HG02981 (cell line): ENCODE measurements around the gene KIRREL1.

Experiments
- ATAC-seq: cut with Tn5 transposase; IDR thresholded peaks from one replicate; pipeline ENCODE4 v1.9.1; 2021; ENCODE audit warnings: mild to moderate bottlenecking, moderate library complexity; ENCODE audit not compliant: unreplicated experiment

KIRREL1 gene

DNA sequence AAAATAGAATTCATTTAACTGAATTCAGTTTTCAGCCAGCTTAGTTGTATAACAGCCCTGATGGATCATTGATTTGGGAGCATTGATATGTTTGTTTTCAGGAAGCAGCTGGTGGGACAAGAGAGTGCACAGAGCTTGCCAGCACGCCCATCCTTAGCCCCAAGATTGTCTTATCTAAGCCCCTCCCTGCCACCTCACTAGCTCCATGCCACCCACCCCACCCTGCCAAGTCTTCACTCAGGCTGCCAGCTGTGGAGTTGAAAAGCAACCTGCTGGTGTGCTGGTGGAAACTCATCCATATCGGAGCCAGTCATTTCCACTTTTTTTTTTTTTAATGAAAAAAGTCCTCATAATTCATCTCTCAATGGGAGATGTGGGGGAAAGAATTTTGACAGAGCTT lies 11.8 kb downstream of the KIRREL1 start:
- no peak for ATAC-seq

DNA sequence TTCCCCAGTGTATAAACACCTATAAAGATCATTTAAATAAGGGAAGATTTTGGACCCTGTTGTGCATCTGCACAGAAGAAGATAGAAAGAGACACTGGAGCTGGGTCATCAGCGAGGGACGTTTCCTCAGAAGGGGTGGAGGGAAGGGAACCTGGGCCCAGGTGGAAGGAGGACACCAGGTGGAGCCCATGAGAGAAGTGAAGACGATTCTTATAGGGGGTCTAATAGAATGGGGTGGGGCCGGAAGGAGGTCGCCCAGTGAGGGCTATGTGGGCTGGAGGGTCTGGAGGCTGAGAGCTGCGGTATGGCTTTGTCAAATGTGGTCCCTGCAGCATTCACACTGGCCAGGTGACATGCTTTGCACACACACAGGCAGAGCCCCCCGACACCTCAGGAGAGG lies 13.7 kb downstream of the KIRREL1 start:
- no peak for ATAC-seq

DNA sequence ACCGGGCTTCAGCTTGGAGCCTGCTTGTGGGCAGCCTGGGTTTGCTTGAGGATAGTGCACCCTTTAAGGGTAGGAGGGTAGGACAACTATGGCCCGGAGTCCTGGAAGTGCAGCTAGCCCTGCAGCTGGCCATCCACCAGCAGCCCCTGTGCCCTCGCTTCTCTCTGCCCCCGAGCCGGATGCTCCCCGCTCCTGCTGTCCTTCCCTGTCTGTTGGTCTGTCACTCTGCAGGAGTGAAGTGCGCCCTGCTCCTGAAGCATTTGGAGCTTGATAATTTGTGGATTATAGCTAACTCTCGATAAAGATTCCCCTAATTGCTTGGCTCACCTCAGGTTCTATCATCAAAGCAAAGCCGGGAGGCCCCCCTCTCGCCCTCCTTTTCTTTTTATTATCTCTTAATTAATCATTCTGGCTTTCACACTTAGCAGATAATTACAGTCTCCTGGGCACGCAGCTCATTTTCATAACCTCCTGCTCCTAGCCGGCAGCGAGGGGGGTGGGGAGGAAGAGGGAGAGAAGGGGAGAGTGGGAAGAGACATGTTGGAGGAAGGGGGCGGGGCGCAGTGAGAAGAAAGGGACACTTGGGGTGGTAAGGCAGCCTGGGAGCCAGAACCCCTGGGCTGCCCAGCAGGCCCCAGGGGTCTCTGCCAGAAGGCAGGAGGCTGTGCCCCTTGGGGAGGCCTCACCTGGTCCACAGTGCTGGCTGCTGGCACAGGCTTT lies 14.4 kb downstream of the KIRREL1 start:
- ATAC-seq = no peak

DNA sequence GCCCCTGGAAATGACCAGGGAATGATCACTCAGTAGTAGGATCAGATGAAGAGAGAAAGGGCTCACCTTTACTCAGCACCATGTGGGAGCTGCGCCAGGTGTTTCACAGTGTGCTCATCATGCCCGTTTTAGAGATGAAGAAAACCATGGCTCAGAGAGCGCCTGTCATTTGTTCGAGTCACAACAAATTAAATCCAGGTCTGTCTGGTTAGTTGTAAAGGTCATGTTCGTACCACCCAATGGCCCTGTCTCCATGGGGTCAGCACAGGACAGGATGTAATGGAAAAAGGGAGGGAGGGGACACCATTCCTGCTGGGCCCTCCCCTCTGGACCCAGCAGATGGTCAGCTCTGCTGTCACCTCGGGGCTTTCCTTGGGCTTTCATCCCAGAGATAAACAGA lies 15.2 kb downstream of the KIRREL1 start:
- no peak for ATAC-seq

DNA sequence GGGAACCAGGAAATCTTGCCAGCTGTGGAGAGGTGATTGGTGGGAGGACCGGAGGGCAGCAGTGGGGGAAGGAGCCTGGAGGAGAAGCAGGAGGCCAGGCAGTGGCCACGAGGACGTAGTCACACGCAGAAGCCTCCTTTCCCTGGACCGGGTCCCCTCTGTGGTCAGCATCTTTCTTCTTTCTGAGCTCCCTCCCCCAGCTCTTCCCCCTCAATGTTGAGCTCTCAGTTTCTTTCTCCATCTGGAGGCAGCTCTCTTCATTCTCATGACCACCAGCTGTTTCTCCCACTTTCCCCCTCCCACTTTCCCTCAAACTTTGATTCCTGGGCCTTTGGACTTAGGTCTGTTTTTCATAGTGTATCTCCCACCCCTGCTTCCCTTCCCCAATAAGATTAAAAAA lies 18.3 kb downstream of the KIRREL1 start:
- ATAC-seq = no peak

DNA sequence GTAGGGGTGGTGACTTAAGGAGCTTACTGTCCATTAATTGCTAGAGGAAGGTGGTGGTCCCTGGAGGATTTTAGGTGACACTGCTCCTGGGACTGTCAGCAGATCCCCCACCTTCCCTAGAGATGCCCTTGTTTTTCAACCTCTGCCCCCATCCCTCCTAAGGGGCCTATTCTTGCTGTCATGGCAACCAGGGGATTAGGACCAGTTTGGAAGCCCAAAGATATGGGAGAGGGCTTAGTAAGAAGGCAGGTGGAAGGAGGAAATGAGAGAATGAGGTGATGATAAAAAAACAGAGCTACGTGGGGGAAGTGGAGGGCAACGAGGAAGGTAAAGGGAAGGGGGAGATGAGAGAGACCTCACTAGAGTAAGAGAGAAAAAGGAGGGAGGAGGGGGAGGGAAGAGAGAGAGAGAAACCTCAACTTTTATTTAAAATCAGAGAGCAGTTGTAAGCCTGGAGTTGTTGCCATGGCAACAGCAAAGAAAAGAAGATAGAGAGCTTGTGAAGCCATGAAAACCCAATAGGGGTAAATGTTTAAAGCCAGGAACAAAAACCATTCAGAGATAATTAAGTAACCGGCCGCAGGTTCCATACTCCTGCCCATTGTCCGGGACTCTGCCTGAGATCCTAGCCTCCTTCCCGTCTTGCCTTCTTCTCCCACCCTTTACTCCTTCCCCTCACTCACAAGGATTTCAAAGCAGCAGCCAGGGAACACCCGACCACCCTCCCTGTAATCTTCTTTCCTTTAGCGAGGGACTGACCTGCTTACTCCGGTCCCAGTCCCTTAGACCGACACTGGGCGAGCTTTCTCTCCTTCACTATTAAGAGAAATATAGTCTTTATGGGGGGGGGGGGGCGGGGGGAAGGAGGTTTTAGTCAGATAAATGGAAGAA lies 20.6 kb downstream of the KIRREL1 start:
- ATAC-seq = no peak

DNA sequence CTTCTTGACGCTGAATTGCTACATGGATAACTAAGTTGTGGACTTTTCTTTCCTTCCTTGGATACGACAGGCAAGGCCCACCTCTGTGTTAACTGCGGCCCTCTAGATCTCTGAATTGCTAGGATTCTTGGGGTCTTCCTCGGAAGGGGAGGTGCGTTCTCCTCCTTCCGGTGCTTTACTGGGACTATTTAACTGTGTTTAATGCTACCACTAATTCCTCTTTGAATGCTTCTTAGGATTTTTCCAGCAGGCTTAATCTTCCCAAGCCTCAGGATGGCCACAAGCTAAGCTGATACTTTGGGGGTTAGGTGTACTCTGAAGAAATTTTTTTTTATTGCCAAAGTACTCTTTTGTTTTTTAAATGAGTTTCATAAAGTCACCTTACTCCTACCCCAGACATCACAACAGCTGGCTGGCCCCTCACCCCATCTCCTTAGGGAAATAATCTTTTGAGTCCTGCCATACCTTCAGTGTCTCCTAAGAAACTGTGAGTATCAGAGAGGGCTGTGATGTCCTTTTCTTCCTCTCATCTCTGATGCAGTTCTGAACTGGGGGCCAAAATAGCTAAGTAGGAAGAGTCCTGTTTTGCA lies 21.4 kb downstream of the KIRREL1 start:
- ATAC-seq = no peak

DNA sequence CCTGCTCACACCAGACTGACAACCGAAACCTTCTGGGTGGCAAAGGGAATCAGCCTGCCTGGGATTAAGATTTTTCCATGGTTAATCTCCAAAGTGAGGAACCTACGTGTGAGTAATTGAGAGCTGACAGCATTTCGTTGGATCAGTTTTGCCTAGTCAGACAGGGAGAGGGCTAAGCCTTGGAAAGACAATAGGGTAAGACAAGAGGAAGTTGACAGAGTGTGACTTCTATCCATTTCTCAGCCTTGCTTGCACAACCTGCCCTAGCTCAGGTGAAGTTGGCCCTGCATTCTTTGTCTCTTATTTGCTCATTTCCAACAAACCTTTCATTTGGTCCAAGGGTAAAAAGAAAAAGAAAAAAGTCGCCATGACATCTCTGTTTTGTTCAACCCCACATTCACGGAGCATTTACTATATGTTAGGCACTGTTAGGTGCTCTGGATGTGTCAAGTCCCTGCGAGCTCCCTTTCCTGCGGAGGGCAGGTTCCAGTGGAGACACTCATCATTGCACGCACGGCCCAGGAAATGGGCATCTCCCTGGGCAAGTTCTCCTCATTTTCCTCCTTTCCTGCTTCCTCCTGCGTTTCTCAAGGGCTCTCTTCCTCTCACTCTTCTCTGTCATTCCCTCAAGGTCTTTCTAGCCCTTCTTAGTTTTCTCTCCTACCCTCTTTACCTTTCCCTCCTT lies 23.3 kb downstream of the KIRREL1 start:
- ATAC-seq = no peak

DNA sequence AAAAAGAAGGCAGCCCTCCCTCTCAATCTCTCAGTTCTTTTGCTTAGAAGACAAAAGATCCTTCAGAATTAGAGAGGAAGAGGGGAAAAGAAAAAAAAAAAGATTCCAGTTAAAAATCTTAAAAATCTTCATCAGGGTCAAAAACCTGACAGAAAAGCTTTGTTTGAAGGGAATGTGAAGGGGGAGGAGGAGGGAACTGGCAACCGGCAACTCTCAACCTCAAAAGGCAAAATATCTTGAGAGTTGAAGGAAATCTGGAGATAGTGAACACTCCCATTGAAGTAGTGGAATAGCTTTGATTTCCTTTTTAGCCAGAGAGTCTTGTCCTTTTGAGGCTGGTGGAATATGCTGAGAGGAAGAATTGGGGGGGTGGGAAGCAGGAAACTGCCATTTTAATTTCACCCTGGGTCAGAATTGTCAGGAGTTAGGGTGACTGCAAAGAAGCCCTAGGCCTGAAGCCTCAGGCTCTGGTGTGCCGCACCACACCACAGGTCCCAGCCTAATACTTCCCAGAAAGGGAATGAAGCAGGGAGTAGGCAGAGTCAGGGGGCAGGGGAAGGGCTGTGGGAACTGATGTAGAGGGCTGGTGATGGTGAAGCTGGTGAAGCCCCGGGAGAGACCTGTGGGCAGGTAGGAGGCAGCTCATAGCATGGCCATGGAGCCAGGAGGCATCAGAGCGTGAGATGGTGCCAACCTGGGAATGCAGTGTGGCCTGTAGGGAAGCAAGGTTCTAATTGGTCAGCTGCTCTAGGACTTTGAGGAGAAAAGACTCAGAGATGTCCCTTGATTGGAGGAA lies 24.6 kb downstream of the KIRREL1 start:
- no peak for ATAC-seq

DNA sequence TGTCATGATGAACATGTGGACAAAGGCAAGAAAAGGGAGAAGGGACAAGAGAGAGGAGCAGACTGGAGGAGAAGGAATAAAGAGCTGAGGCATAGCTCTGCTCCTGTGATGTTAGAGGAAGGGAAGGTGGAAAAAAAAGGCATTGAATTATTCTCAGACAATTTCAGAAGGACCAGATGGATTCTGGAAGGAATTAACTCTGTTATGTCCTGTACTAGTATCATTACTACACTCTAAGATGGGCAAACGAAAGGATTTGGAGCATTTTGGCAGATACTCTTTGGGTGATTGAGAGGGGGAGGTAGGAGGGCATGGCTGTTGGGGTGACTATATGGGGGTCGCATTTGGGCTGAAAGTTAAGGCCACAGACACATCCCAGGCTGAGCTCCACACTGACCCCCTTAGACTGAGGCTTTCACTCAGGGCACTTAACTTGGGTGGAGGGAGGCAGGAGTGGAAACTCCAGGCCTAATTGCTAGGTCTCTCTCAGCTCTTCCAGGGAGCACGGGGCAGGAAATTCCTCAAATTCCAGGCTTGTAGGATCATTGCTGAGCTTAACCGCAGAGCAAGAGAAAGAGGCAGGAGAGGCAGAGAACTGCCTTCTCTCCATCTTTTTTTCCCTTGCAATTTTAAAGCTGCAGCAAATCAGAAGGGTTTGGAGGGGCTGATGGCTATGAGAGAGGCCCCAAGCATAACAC lies 25.9 kb downstream of the KIRREL1 start:
- no peak for ATAC-seq

DNA sequence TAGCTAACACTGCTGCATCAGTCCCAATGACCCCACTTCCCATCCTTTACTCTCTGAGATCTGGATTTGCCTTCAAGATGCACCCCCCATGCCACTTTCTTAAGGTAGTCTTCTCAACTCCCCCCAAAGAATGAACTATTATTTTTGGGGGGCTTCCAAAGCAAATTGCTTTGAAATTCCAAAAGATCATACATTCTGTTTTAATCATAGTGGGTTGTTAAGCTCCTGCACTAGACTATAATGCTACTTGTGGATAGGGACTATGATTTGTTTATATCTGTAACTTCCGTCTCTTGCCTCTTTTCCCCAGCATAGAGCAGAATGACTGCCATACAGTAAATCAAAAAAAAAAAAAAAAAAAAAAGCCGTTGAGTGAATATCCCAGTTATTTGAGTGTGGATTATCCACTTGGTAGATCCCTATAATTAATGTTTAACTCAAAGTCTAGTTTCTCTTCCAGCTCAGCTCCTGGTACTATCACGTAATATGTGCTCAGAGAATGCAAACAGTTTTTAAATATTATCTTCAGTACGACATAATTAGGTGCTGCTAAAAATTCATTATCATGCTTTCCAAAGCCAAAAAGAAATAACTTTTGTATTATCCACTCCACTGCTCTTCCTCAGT lies 26.9 kb downstream of the KIRREL1 start:
- ATAC-seq = no peak

DNA sequence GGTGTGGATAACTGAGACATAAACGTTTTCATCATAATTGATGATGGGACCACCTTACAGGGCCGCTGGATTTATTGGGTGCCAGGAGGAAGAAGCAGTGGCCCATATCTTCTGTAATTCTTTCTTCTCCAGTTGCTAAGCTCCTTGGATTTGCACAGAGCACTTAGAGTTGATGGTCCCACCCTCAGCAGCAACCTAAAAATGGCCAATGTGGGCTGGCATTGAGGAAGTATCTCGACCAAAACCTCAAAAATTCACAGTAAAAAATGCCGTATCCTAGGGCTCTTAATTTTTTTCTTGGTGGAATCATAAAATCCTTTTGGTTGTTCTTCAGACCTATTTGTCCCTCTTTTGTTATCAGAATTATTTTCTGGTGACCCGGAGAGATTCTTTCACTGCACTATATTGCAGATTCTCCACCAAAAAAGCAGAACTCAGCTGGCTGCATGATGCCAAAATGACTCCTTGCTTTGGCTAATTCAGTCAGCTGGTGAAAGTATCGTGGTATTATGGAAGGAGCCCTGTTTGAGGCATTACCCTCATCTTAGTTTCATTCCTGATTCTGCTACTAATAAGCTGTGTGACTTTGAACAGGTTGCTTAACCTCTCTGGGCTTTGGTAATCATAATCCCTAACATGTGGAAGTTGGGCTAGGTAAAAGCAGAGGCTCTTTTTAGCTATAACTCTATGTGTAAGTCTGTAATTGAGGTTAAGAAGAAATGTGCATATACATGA lies 27.6 kb downstream of the KIRREL1 start:
- no peak for ATAC-seq

DNA sequence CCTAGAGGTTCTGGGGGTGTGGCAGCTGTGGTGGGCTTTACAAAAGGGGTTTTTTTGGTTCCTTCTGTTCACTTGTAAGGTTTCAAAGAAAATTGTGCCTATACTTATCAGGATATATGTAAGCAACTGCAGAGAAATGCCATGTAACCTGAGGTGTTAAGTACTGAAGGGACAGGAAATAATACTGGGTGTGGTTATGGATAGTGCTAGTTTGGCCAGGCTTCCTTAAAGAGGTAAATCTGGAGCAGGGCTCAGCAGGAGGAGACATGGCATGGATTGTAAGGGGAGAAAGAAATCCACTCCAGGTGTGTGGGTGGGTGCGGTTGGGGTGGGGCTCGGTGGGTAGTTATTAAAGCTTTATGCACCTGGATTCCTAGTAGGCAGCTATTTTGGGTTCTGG lies 28.3 kb downstream of the KIRREL1 start:
- no peak for ATAC-seq

DNA sequence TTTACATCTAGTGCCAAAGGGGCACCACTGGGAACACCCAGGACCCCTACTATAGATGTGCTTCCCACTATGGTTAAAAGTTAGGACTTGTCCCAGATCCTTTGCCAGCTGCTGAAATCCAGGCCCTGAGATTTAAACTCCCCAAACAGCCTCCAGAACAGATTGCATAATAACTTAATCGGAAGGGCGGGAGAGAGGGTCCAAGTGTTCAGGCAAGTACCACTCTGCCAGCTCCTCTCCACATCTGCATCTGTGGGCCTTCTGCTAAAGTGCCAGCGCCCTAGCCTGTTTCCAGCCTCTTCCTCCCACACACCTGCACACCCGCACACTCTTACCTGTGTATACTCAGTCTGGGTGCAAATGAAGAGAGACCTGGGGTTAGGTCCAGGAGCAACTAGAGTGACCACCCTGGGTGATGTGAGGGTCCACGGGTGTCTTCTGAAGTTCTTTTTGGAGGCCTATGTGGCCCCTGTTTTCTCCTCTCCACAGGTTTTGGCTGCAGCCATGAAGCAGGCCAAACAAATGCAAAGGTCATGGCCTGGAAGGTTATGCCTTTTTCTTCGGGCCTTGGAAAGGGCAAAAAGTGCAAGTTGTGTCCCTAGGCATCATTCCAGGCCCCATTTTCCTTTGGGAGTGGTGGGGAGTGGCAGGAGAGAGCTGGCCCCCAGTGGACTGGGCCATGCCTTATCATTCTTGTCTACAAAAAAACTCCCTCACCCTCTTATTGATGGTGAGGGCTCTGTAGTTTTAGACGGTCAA lies 29.3 kb downstream of the KIRREL1 start:
- no peak for ATAC-seq

DNA sequence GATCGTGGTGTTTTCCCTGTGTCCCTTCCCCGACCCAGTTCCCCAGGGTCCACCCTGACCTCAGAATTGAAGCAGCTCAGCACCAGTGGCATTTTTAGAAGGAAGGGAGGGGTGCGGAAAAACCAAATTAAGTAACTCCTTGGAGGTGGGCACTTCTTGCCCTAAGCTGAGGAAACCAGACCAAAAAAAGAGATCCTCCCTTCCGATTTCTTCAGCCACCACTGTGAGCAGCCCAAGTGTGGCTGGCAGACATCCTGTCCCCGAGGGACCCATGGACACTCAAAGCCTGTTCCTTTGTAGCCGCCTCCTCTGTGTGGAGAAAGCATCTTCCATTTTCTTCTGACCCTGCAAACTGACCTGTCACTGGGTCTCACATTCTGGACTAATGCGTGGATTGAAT lies 31.3 kb downstream of the KIRREL1 start:
- ATAC-seq = no peak

DNA sequence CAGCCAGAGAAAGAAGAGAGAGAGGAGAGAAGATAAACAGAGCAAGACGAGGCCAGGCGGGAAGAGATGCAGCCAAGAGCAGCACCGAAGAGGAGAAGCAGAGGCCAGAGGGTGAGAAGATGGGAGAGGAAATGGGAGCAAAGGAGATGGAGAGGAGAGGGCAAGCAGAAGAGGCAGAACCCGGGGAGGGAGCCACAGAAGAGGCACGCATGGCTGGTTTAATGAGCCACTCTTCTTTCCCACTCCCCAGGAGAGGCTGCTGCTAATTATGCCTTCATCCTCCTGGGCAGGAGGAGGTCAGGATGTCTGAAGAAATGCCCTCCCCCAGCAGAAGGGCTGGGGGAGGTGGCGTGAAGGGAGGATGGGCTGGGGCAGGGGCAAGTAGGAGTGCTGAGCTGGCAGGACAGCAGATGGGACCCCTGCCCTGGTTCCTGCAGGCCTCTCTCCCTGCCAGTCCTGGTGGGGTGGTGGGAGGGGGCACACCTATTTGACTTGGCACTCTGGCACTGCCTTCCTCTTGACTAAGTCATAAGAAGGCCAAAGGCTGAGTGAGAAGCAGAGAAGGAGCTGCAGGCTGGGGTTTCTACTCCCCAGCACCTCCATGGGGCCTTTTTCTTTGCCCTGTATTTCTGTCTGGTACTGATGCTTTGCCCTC lies 32.3 kb downstream of the KIRREL1 start:
- no peak for ATAC-seq

DNA sequence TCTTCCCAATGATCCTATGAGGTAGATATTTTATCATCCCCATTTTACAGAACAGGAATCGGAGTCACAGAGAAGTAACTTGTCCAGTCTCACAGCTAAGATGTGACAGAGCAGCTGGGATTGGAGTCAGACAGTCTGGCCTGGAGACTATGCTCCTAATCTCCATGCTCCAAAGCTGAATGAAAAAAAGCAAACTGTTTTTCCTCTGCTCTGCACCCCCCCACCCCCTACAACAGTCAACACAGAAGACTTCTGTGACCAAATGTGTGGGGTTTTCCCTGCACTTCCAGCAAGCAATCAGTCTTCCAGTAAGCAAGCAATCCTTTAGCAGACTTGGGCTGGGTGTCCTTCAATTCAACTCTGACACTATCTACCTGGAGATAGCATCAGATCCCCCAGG lies 33.2 kb downstream of the KIRREL1 start:
- ATAC-seq = no peak

DNA sequence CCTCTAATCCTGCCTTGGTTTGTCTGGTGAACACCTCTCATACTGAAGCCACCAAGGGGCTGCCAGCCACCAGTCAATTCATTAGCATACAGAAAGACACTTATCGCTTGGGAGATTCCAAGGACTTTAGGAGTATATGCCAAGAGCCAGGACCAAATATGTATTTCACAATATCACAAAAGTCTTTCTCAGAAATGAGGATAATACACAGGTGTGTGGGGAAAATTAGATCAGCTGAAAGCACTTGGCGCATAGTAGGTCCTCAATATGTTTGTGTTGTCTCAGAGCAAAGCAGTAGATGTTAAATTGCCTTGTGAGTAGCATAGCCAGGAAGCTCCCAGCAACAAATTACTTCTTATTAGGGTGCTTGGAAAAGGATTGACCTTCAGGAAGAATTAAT lies 34.1 kb downstream of the KIRREL1 start:
- no peak for ATAC-seq
